GM12878 (cell line): Measurements from ENCODE around the gene CFAP126. TPM values are rescaled to one million over a fixed set of nuclear protein-coding genes. Genes with fewer than 3 reads are reported as not detected.

Experiments used
- ATAC-seq: fragments of 200-7000 bp; cut with Tn5 transposase; 3 replicates; pipeline ENCODE4 v1.9.1; 2020; ENCODE audit warnings: mild to moderate bottlenecking, moderate library complexity
- BruUV-seq: library from RNA; stranded (reverse); fragments of 400-500 nt; replicated peaks from 2 replicates; lab custom pipeline; 2021; lab: Mats Ljungman, UMichigan
- CTCF ChIA-PET: fragments of 300-600 bp; sonication (Branson Sonifier 250); formaldehyde crosslinking; extraction: SDS; loops from one replicate; lab custom pipeline; 2021; ENCODE audit warnings: inconsistent platforms; lab: Yijun Ruan, JAX
- POLR2A ChIA-PET: fragments of 350-600 bp; formaldehyde crosslinking; extraction: SDS; loops from one replicate; lab custom pipeline; 2021; ENCODE audit warnings: inconsistent platforms; lab: Charles Lee
- RAD21 ChIA-PET: fragments of 300-600 bp; sonication (Branson Sonifier 250); formaldehyde crosslinking; loops from one replicate; lab custom pipeline; 2023; ENCODE audit warnings: antibody characterized with exemption; ENCODE audit not compliant: unreplicated experiment; lab: Charles Lee
- SMC1A ChIA-PET: fragments of 300-600 bp; sonication (Branson Sonifier 250); formaldehyde crosslinking; loops from one replicate; lab custom pipeline; 2023; ENCODE audit not compliant: unreplicated experiment, uncharacterized antibody; lab: Charles Lee
- DNase-seq: peaks from one replicate; pipeline ENCODE4 v3.0.0-alpha.2; 2011; ENCODE audit warnings: low read depth, low spot score
- FAIRE-seq: peaks from 3 replicates; lab custom pipeline; 2011; peaks lifted over from hg19 to GRCh38; lab: Jason Lieb, UNC
- H2AFZ ChIP-seq: 2 replicates; pipeline ENCODE4 v1.6.0; 2011; ENCODE audit warnings: low read depth, low read length, control low read depth; ENCODE audit not compliant: control insufficient read depth
- H3K27ac ChIP-seq: 2 replicates; pipeline ENCODE4 v1.5.1; 2011; ENCODE audit warnings: control low read depth; ENCODE audit not compliant: control insufficient read depth, insufficient read depth
- H3K27me3 ChIP-seq, 2 experiments: replicated peaks in 1 of 2; 2 replicates each; pipeline versions ENCODE4 v1.6.0 to v1.6.1; 2011; ENCODE audit warnings: low read length in 1 of 2; ENCODE audit not compliant: control insufficient read depth in 2 of 2, insufficient read depth in 2 of 2
- H3K36me3 ChIP-seq, 2 experiments: 2 replicates each; pipeline ENCODE4 v1.5.1; 2011; ENCODE audit warnings: low read length in 1 of 2; ENCODE audit not compliant: control insufficient read depth in 2 of 2, insufficient read depth in 2 of 2
- H3K4me1 ChIP-seq: 2 replicates; pipeline ENCODE4 v1.6.1; 2011; ENCODE audit warnings: mild to moderate bottlenecking, low read length, moderate library complexity, mixed read lengths; ENCODE audit not compliant: control insufficient read depth, insufficient read depth
- H3K4me2 ChIP-seq: 2 replicates; pipeline ENCODE4 v1.6.0; 2011; ENCODE audit warnings: control low read depth; ENCODE audit not compliant: control insufficient read depth, insufficient read depth
- H3K4me3 ChIP-seq: fragments of 200-600 bp; sonication (generic); 2 replicates; pipeline ENCODE4 v1.5.1; 2016
- H3K79me2 ChIP-seq: 2 replicates; pipeline ENCODE4 v1.6.0; 2011; ENCODE audit warnings: low read length; ENCODE audit not compliant: control insufficient read depth, insufficient read depth
- H3K9ac ChIP-seq: 2 replicates; pipeline ENCODE4 v1.8.0; 2011; ENCODE audit warnings: low read length, control low read depth, mixed read lengths; ENCODE audit not compliant: control insufficient read depth, insufficient read depth
- H3K9me3 ChIP-seq: replicated peaks from 3 replicates; pipeline ENCODE4 v1.5.1; 2011; ENCODE audit warnings: mild to moderate bottlenecking, low read length; ENCODE audit not compliant: control insufficient read depth, insufficient read depth
- H4K20me1 ChIP-seq: 2 replicates; pipeline ENCODE4 v1.6.0; 2011; ENCODE audit not compliant: control insufficient read depth, insufficient read depth
- BACH1 ChIP-seq: fragments of 450-650 bp; IDR thresholded peaks from 2 replicates; pipeline ENCODE4 v1.6.1; 2017; ENCODE audit warnings: mild to moderate bottlenecking, borderline replicate concordance
- CBX3 ChIP-seq: fragments of 200-600 bp; sonication (generic); IDR thresholded peaks from 2 replicates; pipeline ENCODE4 v1.6.1; 2016; ENCODE audit warnings: low read depth, borderline replicate concordance
- DPF2 ChIP-seq: fragments of 450-650 bp; IDR thresholded peaks from 2 replicates; pipeline ENCODE4 v1.6.1; 2017; ENCODE audit warnings: mild to moderate bottlenecking
- ELK1 ChIP-seq: IDR thresholded peaks from 2 replicates; pipeline ENCODE4 v1.6.1; 2012; ENCODE audit warnings: low read depth, low read length, improper control_type of control experiment
- FOS ChIP-seq: IDR thresholded peaks from 3 replicates; pipeline ENCODE4 v1.6.1; 2011; ENCODE audit warnings: borderline replicate concordance; ENCODE audit not compliant: insufficient read length; ENCODE audit errors: extremely low read depth
- IRF4 ChIP-seq: IDR thresholded peaks from 2 replicates; pipeline ENCODE4 v1.6.1; 2011; ENCODE audit warnings: low read depth, low read length
- KLF5 ChIP-seq: fragments of 450-650 bp; IDR thresholded peaks from 2 replicates; pipeline ENCODE4 v1.6.1; 2014; ENCODE audit warnings: mild to moderate bottlenecking; ENCODE audit not compliant: partially characterized antibody
- MTA3 ChIP-seq: IDR thresholded peaks from 2 replicates; pipeline ENCODE4 v1.6.1; 2012; ENCODE audit warnings: low read length, inconsistent platforms, borderline replicate concordance
- PAX8 ChIP-seq: fragments of 450-650 bp; IDR thresholded peaks from 2 replicates; pipeline ENCODE4 v1.6.1; 2017; ENCODE audit warnings: mild to moderate bottlenecking, moderate library complexity
- RCOR1 ChIP-seq: conservative IDR thresholded peaks from 2 replicates; pipeline ENCODE4 v1.6.1; 2012; ENCODE audit warnings: low read depth, low read length, improper control_type of control experiment
- RELB ChIP-seq: fragments of 450-650 bp; IDR thresholded peaks from 2 replicates; pipeline ENCODE4 v1.6.1; 2017; ENCODE audit warnings: low read depth, mild to moderate bottlenecking, moderate library complexity
- SIX5 ChIP-seq: IDR thresholded peaks from 2 replicates; pipeline ENCODE4 v1.6.1; 2011; ENCODE audit warnings: mild to moderate bottlenecking, low read depth, low read length, moderate library complexity; ENCODE audit not compliant: severe bottlenecking
- SREBF2 ChIP-seq: IDR thresholded peaks from 2 replicates; pipeline ENCODE4 v1.6.1; 2012; ENCODE audit warnings: mild to moderate bottlenecking, low read length
- TARDBP ChIP-seq: IDR thresholded peaks from 2 replicates; pipeline ENCODE4 v1.6.1; 2016; ENCODE audit warnings: borderline replicate concordance
- USF1 ChIP-seq: IDR thresholded peaks from 2 replicates; pipeline ENCODE4 v1.6.1; 2011; ENCODE audit warnings: borderline replicate concordance, low read depth, mild to moderate bottlenecking, moderate library complexity, mixed read lengths, low read length; ENCODE audit not compliant: insufficient read depth; ENCODE audit errors: extremely low read length
- ZNF687 ChIP-seq: fragments of 450-650 bp; IDR thresholded peaks from 2 replicates; pipeline ENCODE4 v1.6.1; 2017; ENCODE audit warnings: mild to moderate bottlenecking, moderate library complexity
- ZZZ3 ChIP-seq: IDR thresholded peaks from 2 replicates; pipeline ENCODE4 v1.6.1; 2011; ENCODE audit warnings: low read depth; ENCODE audit not compliant: control insufficient read depth, insufficient read length
- WGBS: methylation state at CpG from one replicate; pipeline ENCODE4 v1.1.6; 2016; ENCODE audit warnings: low lambda C conversion rate; ENCODE audit not compliant: insufficient replicate concordance, insufficient coverage; ENCODE audit errors: missing lambda C conversion rate; 5-methylcytosine and 5-hydroxymethylcytosine counted together
- in situ Hi-C: fragments of 300-500 bp; cut with MboI; formaldehyde crosslinking; loops from 9 replicates; pipeline ENCODE4 v1.14.3; 2018; ENCODE audit warnings: mixed read lengths
- intact Hi-C: fragments of 100-400 bp; cut with micrococcal nuclease; formaldehyde crosslinking; loops from one replicate; pipeline ENCODE4 v1.14.2; 2022; ENCODE audit not compliant: unreplicated experiment
- polyA plus RNA-seq, 11 experiments: library from polyadenylated mRNA; depleted of rRNA in 4 of 11; unstranded in 6 of 11; stranded (reverse) in 5 of 11; fragments of >200 nt; fragmentation: Nextera tagmentation in 4 of 11; fragmentation: Illumina TruSeq in 1 of 11; extraction: Ambion mirVana in 4 of 11; extraction: Trizol in 1 of 11; gene quantifications; 1 replicate in 1 of 11; 2 replicates in 10 of 11; pipeline versions ENCODE4 v1.2.1 to v1.2.3, GENCODE V29; 2011 to 2016; ENCODE audit warnings: inconsistent platforms in 2 of 11, missing spikeins in 2 of 11, low read depth in 1 of 11
- total RNA-seq, 4 experiments: library from RNA; depleted of rRNA in 3 of 4; stranded (reverse); fragments of >200 nt in 3 of 4; fragmentation: Illumina TruSeq in 1 of 4; extraction: Trizol in 1 of 4; gene quantifications; 2 replicates each; pipeline versions ENCODE4 v1.2.1 to v1.2.3, GENCODE V29; 2013 to 2021

Gene CFAP126
- total and polyA plus RNA-seq, 10 of the 15 experiments (the other 5 are each of a cell fraction or from before 2014, with no cell fraction given) = not detected

GRCh38 chr1:161350671-161351070 is 17.0 kb downstream of the CFAP126 start:
- in situ Hi-C loops = no loop called here
- no peaks in the 10 kb centered on the region; a peak in 1 of 4 replicates for H3K36me3 ChIP-seq
- ChIA-PET RAD21 (no interaction called here), SMC1A (no interaction called here), CTCF (no interaction called here), POLR2A (no interaction called here)
- no peak for FAIRE-seq
- WGBS = 48% methylated on average over 1 of the region's 1 CpG
- H3K4me1 ChIP-seq = no peaks in the 10 kb centered on the region
- no peak overlapping the region for H3K9ac ChIP-seq
- H2AFZ ChIP-seq = no peak overlapping the region
- H3K79me2 ChIP-seq = no peaks in the 10 kb centered on the region
- H3K4me2 ChIP-seq = no peak overlapping the region
- TF ChIP-seq SREBF2 (no peak), BACH1 (no peak), ZNF687 (no peak), FOS (no peak), DPF2 (no peak), SIX5 (no peak), RELB (no peak), USF1 (no peak), MTA3 (no peak), RCOR1 (no peak), KLF5 (no peak), CBX3 (no peak), PAX8 (no peak), ZZZ3 (no peak), TARDBP (no peak), IRF4 (no peak), ELK1 (no peak)
- BruUV-seq = no TSS peak
- H3K9me3 ChIP-seq = no peaks in the 10 kb centered on the region
- no peak overlapping the region for H3K4me3 ChIP-seq
- DNase-seq = no peak
- intact Hi-C loops = no loop called here
- no peaks in the 10 kb centered on the region for H3K27me3 ChIP-seq
- H3K27ac ChIP-seq = no peak overlapping the region
- ATAC-seq = no peak
- no peaks in the 10 kb centered on the region for H4K20me1 ChIP-seq
